HG03175 (cell line): Measurements from ENCODE around the gene RPS27L.
"Not testable (repeated sequence)": the region's sequence is repeated elsewhere in the genome, so short reads cannot be mapped to it uniquely, and the experiment has no call there.

Source experiments
- ATAC-seq: cut with Tn5 transposase; IDR thresholded peaks from one replicate; pipeline ENCODE4 v1.9.1; 2021; ENCODE audit warnings: mild to moderate bottlenecking, moderate library complexity; ENCODE audit not compliant: unreplicated experiment

The RPS27L gene

GRCh38 chr15:63103416-63103815, 53.9 kb downstream of the RPS27L start:
- ATAC-seq = no peak

- not testable (repeated sequence) for ATAC-seq
Measured at GRCh38 chr15:63099581-63099980, 57.7 kb downstream of the RPS27L start.

GRCh38 chr15:63098901-63099300, 58.4 kb downstream of the RPS27L start:
- ATAC-seq = not testable (repeated sequence)
